Endothelial cell of hepatic sinusoid (primary cell): ENCODE measurements around the gene TCP11L1.

Experiments used
- in situ Hi-C: cut with HindIII; loops from 2 replicates; pipeline ENCODE4 v1.10.0; 2017; ENCODE audit warnings: low sequenced_read_pairs

Gene TCP11L1

DNA sequence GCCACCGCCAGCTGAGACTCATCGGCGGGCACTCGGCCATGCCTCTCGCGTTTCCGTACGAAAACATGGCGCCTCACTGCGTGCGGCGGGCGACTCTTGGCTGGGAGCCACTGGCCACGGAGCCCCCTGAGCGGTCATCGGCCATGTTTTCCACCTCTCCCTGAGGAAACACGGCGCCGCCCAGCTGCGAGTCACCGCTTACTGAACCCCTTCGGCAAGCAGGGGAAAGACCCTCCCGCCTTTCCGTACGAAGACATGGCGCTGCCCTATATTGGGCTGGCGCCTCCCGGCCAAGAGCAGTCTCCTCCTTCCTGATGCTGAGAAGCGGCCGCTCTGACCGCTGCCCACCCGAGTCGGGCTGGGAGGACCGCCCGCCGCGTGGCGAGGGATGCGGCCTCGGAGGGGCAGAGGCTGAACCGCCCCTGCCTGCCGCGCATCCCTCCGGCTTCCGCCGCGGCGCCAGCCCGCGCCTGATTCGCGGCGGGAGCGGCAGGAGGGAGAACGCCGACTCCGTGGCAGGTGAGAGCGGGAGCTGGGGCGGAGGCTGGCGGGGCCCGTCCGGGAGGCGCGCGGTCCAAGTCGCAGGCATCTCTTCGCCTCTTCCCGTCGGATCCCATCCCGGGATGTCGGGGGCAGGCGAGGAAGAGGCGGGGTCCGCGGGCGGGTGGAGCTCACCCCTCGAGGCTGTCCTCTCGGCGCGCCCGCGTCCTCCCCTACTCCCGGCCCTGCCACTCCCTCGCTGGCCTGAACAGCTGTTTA lies at the start of gene TCP11L1:
TSS of gene TCP11L1 (plus strand) at position 299 of the 759 bp plus-strand sequence. CDS start 4,202 bp downstream, outside the sequence.
- in situ Hi-C loops: no loop called here

DNA sequence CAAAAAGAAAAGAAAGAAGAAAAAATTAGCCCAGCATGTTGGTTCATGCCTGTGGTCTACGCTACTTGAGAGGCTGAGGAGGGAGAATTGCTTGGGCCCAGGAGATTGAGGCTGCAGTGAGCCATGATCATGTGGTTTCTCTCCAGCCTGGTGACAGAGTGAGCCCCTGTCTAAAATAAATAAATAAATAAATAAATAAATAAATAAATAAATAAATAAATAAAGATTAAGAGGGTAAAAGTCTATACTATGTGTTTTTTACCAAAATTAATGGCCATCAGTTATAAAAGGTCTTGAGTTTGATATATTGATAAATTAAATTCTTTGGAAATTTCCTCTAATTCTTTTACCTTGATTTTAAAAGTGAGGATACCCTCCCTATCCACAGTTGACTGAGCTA lies 48.9 kb upstream of the TCP11L1 start:
- in situ Hi-C loops: no loop called here

- in situ Hi-C loops: no loop called here
Measured at GRCh38 chr11:32991427-32991826, 47.9 kb upstream of the TCP11L1 start.

DNA sequence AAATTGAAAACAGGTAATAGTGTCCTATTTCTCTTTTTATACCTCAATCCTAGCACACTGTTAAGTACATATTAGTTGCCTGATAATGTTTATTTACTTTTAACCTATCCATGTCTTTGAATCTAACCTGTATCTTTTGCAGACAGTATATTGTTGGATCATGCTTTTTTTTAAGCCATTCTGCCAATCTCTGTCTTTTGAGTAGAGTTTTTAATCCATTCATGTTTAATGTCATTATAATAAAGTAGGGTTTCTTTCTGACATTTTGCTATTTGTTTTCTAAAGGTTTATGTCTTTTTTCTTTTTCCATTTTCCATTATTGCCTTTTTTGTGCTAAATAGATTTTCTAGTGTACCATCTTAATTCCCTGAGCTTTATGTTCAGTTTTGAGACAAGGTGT lies 47.5 kb upstream of the TCP11L1 start:
- in situ Hi-C loops: no loop called here

GRCh38 chr11:33000181-33000580 lies 39.2 kb upstream of the TCP11L1 start:
- in situ Hi-C loops: loop anchor here (5.0 kb wide), 1 partner anchor 97 kb away; no protein-coding TSS in a partner anchor

DNA sequence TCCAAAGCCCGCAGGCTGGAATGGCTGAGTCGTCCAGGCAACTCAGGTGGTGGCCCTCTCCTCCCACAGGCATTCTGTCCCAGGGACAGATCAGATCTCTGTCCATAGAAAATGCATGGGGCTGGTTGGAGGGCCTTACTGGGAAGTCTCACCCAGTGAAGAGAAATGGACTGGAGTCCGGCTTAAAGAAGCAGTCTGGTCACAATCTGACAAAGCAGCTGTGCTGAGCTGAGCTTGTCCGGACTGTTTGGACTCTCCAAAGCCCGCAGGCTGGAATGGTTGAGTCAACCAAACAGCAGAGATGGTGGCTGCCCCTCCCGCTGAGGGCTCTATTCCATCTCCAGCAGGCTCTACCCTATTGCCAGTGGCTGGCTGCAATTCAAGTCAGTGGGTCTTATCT lies 38.1 kb upstream of the TCP11L1 start:
- in situ Hi-C loops: loop anchor here (5.0 kb wide), 1 partner anchor 96 kb away; no protein-coding TSS in a partner anchor

- in situ Hi-C loops: loop anchor here (5.0 kb wide), 1 partner anchor 95 kb away; no protein-coding TSS in a partner anchor
Measured at GRCh38 chr11:33001751-33002542, 37.4 kb upstream of the TCP11L1 start.

- in situ Hi-C loops: no loop called here
Measured at GRCh38 chr11:33005175-33005574, 34.2 kb upstream of the TCP11L1 start.

DNA sequence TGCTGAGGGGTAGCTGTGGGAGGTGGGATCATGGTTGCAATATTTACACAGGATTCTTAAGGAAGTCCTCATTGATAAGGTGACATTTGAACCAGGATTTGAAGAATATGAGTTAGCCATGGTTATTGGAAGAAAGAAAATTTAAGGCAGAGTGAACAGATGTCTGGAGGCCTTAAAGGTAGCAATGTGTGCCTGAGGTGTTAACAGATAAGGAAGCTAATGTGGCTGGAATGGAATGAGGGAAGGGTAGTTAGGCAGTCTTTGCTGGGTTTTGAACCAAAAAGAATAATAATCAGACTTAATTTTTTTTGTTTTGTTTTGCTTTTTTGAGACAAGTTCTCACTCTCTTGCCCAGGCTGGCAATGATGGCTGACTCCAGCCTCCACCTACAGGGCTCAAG lies 33.4 kb upstream of the TCP11L1 start:
- in situ Hi-C loops: no loop called here

DNA sequence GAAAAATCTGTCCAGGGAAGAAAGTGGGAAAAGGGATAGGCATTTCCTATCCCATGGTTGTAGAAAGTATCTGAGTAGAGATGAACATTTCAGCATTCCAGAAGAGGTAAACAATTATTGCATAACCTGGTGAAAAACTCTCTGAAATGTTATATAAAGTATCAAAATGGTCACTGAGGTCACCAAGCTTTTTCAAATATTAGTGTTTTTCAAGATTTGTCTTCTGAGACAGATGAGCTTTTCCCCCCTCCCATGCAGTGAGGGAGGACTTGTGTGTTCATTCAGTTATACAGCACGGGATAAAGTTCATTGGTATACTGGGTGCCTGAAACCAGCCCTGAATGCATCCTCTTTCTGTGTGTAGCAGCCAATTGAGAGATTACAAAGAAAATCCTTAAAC lies 25.6 kb upstream of the TCP11L1 start:
- in situ Hi-C loops: loop anchor here (5.0 kb wide), 2 partner anchors 46 to 49 kb away; no protein-coding TSS in a partner anchor

DNA sequence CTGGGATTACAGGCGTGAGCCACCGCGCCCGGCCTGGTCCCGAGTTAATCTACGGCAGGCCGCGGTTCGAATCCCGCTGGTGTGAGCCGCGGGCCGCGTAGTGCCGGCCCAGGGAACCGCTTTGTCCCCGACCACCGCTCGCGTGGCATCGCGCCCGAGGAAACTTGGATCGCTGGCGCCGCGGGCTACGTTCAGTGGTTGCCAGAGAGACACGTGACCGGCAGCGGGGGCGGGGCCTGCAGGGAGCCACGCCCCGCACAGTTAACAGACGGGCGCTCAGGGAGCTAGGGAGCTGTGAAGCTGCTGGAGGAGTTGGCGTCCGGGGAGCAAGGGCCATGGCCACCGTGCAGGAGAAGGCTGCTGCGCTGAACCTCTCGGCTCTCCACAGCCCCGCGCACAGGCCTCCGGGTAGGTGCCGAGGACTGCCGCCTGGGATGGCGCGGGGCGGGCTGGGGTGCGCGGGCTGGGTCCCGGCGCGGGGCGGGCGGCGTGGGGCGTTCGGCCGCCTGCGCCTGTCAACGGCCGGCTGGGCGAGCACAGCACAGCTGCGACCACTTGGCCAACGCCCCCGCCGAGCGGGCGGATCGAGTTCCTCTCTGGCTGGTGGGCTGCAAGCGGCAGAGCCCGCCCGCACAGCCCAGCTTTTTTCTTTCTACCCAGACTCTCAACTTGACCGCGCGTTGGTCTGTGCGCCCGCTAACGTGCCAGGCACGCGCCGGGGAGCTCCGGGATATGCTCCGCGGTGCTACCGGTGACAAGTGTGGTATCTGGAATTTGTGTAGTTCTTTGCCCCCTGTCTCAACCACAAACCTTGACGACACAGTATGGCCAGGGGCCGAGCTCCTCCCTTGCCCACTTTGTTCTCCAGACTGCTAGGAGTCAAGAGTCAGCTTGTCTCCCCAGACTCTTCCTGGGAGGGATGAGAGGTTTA lies 23.5 kb upstream of the TCP11L1 start, which contains the start of gene DEPDC7:
TSS of gene DEPDC7 (plus strand) at position 258 of the 931 bp plus-strand sequence. CDS start at position 336, 78 bp downstream.
- in situ Hi-C loops: no loop called here

- in situ Hi-C loops: no loop called here
Measured at GRCh38 chr11:33016654-33017053, 22.7 kb upstream of the TCP11L1 start.

- in situ Hi-C loops: no loop called here
Measured at GRCh38 chr11:33017478-33017877, 21.9 kb upstream of the TCP11L1 start.

- in situ Hi-C loops: no loop called here
Measured at GRCh38 chr11:33017965-33018364, 21.4 kb upstream of the TCP11L1 start.

- in situ Hi-C loops: no loop called here
Measured at GRCh38 chr11:33018840-33019239, 20.5 kb upstream of the TCP11L1 start.

- in situ Hi-C loops: no loop called here
Measured at GRCh38 chr11:33021501-33021900, 17.9 kb upstream of the TCP11L1 start.

DNA sequence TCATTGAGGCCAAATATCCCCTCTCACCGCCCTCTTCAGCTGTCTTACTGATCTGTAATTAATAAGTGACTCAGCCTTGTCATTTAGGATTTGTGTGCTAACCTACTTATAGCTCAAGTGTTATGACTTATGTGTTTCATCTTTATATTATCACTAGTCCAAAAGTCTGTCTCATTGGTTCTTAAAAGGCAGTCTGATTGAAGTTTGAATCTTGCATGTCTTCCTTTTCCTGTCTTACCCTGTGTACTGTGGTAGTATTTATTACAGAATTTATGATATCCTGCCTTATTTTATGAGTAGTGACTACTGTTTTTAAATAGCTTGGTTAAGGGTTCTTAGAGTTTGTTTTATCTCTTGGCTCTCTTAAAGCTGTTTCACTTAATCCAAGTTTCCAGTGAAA lies 17.4 kb upstream of the TCP11L1 start:
- in situ Hi-C loops: no loop called here

- in situ Hi-C loops: no loop called here
Measured at GRCh38 chr11:33025339-33025722, 14.0 kb upstream of the TCP11L1 start.

- in situ Hi-C loops: no loop called here
Measured at GRCh38 chr11:33027233-33027632, 12.1 kb upstream of the TCP11L1 start.

GRCh38 chr11:33027846-33028536 lies 11.4 kb upstream of the TCP11L1 start:
- in situ Hi-C loops: no loop called here
